ENCODE data around the gene LTA. TPM values are rescaled to one million over a fixed set of nuclear protein-coding genes. Genes with fewer than 3 reads are reported as not detected.

Gene LTA
- polyA plus RNA-seq, 6 donors from 2014 or later = 6.6 to 26.0 (median 19.4) TPM

- H3K27ac Mint-ChIP-seq = peak overlapping the region; percentile 87 to 96 (median 90)
- peak overlapping the region; percentile 75 to 100 (median 99) for H3K4me3 Mint-ChIP-seq
- no peaks in the 10 kb centered on the region for H3K9me3 Mint-ChIP-seq
- ATAC-seq (ENCODE audit: low read depth in 2 of 2) = no peak
- DNase-seq = no peak
- peaks cover 75 to 84% (median 84%) of the 10 kb centered on the region in 3 donors for H3K4me1 Mint-ChIP-seq
- no peaks in the 10 kb centered on the region for H3K27me3 Mint-ChIP-seq
- H3K36me3 Mint-ChIP-seq = peaks cover 6 to 26% of the 10 kb centered on the region in 2 donors
Measured at GRCh38 chr6:31579119-31579505, 7.0 kb downstream of the LTA start.

- Mint-ChIP-seq H3K9me3 (no peaks in the 10 kb centered on the region), H3K27ac (peak overlapping the region; percentile 81 to 99 (median 94)), H3K27me3 (no peaks in the 10 kb centered on the region), H3K36me3 (peaks cover 6 to 26% of the 10 kb centered on the region in 2 donors), H3K4me1 (peaks cover 72 to 84% (median 77%) of the 10 kb centered on the region in 3 donors), H3K4me3 (peak overlapping the region; percentile 94 to 100 (median 99))
- ATAC-seq (ENCODE audit: low read depth in 2 of 2) (no peak), DNase-seq (no peak)
Measured at GRCh38 chr6:31579546-31580437, 7.7 kb downstream of the LTA start.

DNA sequence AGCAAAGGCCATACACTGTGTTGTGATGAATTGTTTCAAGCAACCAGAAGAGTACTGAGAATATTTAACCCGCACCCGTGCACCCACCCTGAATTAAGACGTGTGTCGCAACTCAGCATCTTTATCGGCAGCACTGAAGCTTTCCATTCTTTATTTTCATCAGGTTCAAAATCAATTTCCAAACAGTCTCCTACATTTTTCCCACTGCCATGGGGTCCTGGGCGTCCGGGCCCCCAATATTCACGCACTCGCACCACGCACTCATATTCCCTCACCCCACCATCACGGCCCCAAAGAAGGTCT, 8.3 kb downstream of the LTA start:
- Mint-ChIP-seq H3K4me3 (peak overlapping the region; percentile 94 to 100 (median 99)), H3K27ac (peak overlapping the region; percentile 71 to 99 (median 94)), H3K4me1 (peaks cover 71 to 84% (median 74%) of the 10 kb centered on the region in 3 donors), H3K36me3 (peaks cover 6 to 26% of the 10 kb centered on the region in 2 donors), H3K9me3 (no peaks in the 10 kb centered on the region), H3K27me3 (no peaks in the 10 kb centered on the region)
- ATAC-seq (ENCODE audit: low read depth in 2 of 2) = no peak
- DNase-seq = no peak

- Mint-ChIP-seq H3K27me3 (no peaks in the 10 kb centered on the region), H3K4me3 (peak overlapping the region; percentile 94 to 100 (median 99)), H3K4me1 (peaks cover 71 to 84% (median 74%) of the 10 kb centered on the region in 3 donors), H3K27ac (peak overlapping the region; percentile 96 to 99 (median 98)), H3K36me3 (peaks cover 6 to 26% of the 10 kb centered on the region in 2 donors), H3K9me3 (no peaks in the 10 kb centered on the region)
- ATAC-seq (ENCODE audit: low read depth in 2 of 2) (peak; percentile 75), DNase-seq (peak; percentile 86)
Measured at GRCh38 chr6:31580807-31581433, 8.8 kb downstream of the LTA start.

- H3K4me3 Mint-ChIP-seq = peak overlapping the region; percentile 94 to 100 (median 99)
- no peaks in the 10 kb centered on the region for H3K27me3 Mint-ChIP-seq
- H3K27ac Mint-ChIP-seq = peak overlapping the region; percentile 96 to 99 (median 98)
- H3K9me3 Mint-ChIP-seq = no peaks in the 10 kb centered on the region
- H3K36me3 Mint-ChIP-seq = peaks cover 6 to 26% of the 10 kb centered on the region in 2 donors
- ATAC-seq (ENCODE audit: low read depth in 2 of 2) (no peak), DNase-seq (no peak)
- peaks cover 71 to 84% (median 74%) of the 10 kb centered on the region in 3 donors for H3K4me1 Mint-ChIP-seq
Measured at GRCh38 chr6:31581434-31582229, 9.5 kb downstream of the LTA start.

DNA sequence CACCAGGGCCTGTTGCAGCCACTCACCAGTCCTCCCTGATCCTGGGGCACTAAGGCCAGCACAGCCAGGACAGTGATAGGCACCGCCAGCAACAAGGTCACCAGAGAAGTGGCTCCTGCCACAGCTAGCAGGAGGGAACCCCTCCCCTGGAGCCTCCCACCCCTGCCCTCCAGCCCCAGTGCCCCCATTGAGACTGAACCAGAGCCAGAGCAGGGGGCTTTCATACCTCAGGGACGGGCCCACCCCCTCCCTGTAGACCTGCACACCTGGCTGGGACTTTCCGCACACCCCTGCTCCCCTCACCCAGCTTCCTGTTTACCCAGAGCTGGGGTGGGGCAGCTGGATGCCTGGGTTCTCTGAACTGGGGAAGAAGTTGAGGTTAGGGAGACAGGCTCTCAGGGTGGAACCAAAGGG, 10.1 kb downstream of the LTA start, which contains the start of gene LTB:
Gene LTB, minus strand, starts transcription at position 195 of the 414 bp plus-strand sequence. Its CDS starts 7 bp downstream, at position 188.
- Mint-ChIP-seq H3K4me3 (peak within 1 kb of the TSS; percentile 94 to 100 (median 99)), H3K4me1 (peaks cover 71 to 84% (median 74%) of the 10 kb centered on the region in 3 donors), H3K27me3 (no peaks in the 10 kb centered on the region), H3K9me3 (no peaks in the 10 kb centered on the region), H3K36me3 (peaks cover 6 to 26% of the 10 kb centered on the region in 2 donors), H3K27ac (peak within 1 kb of the TSS; percentile 96 to 99 (median 98))
- DNase-seq (peak; percentile 79), ATAC-seq (ENCODE audit: low read depth in 2 of 2) (peak; percentile 60)

- peaks cover 11 to 25% of the 10 kb centered on the region in 2 donors for H3K36me3 Mint-ChIP-seq
- H3K4me3 Mint-ChIP-seq = peak overlapping the region; percentile 68 to 100 (median 90)
- H3K27ac Mint-ChIP-seq = peak overlapping the region; percentile 94 to 99 (median 97)
- ATAC-seq (ENCODE audit: low read depth in 2 of 2) (no peak), DNase-seq (peak; percentile 16)
- no peaks in the 10 kb centered on the region for H3K9me3 Mint-ChIP-seq
- H3K27me3 Mint-ChIP-seq = no peaks in the 10 kb centered on the region
- H3K4me1 Mint-ChIP-seq = peaks cover 67 to 84% (median 71%) of the 10 kb centered on the region in 3 donors
Measured at GRCh38 chr6:31585491-31585890, 13.4 kb downstream of the LTA start.

DNA sequence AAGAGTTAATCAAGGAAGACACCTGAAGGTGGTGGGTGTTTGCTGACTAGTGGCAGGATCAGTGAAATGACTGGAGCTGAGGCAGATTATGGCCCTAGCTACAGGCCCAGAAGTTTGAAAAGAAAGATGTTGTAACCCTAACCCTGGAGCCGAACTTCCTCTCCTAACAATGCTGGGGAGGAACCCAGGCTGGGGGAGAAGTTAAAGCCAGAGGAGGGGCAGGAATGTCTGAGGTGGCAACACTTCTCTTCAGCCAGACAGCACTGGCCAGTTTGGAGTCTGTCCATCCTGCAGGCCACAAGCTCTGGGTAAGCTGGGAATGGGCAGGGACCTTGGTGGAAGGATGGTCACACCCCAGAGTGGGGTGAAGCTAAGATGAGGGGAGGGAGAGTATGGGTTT, 13.9 kb downstream of the LTA start, which contains the start of gene LST1:
Gene LST1, plus strand, starts transcription at position 270 of the 400 bp plus-strand sequence. CDS start 1,023 bp downstream, outside the sequence.
- ATAC-seq (ENCODE audit: low read depth in 2 of 2) = no peak
- no peaks in the 10 kb centered on the region for H3K9me3 Mint-ChIP-seq
- peak within 1 kb of the TSS; percentile 68 to 100 (median 91) for H3K4me3 Mint-ChIP-seq
- H3K27me3 Mint-ChIP-seq = no peaks in the 10 kb centered on the region
- peak within 1 kb of the TSS; percentile 94 to 99 (median 97) for H3K27ac Mint-ChIP-seq
- DNase-seq = no peak
- H3K4me1 Mint-ChIP-seq = peaks cover 65 to 89% (median 71%) of the 10 kb centered on the region in 3 donors
- H3K36me3 Mint-ChIP-seq = peaks cover 10 to 20% of the 10 kb centered on the region in 2 donors

- DNase-seq (peak; percentile 82), ATAC-seq (ENCODE audit: low read depth in 2 of 2) (peak; percentile 80 to 81)
- Mint-ChIP-seq H3K27ac (peak overlapping the region; percentile 91 to 99 (median 97)), H3K4me3 (peak overlapping the region; percentile 68 to 100 (median 91)), H3K36me3 (peaks cover 5 to 13% of the 10 kb centered on the region in 2 donors), H3K9me3 (no peaks in the 10 kb centered on the region), H3K27me3 (no peaks in the 10 kb centered on the region), H3K4me1 (peaks cover 62 to 96% (median 63%) of the 10 kb centered on the region in 3 donors)
Measured at GRCh38 chr6:31586599-31587281, 14.7 kb downstream of the LTA start.

DNA sequence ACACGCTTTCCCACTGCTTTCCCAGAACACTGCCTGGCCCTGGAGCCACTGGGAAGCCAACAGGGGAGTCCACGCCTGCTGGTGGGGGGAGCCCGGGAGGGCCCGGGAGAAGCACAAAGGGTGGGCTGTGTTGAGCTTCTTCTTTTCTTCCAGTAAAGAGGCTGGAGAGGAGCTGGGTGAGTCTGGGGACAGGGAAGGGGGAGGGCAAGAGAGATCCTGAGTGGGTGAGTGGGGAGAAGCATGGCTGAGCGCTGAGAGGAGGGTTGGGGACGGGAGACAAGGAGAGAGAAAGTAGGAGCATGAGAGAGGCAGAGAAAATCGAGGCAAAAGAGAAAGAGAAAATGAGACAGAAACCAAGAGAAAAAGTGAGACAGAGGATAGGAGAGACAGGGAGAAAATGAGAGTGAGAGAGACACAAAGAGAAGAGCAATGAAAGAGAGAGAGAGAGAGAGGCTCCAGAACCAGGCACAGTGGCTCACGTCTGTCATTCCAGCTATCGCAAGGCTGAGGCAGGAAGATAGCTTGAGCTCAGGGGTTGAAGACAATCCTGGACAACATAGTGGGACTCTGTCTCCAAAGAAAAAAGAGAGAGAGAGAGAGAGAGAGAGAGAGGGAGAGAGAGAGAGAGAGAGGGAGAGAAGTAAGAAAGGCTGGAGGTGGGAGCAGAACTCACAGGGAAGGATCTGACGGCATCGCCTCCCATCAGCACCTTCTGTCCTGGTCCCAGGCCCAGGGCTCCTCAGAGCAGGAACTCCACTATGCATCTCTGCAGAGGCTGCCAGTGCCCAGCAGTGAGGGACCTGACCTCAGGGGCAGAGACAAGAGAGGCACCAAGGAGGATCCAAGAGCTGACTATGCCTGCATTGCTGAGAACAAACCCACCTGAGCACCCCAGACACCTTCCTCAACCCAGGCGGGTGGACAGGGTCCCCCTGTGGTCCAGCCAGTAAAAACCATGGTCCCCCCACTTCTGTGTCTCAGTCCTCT, 16.0 kb downstream of the LTA start:
- ATAC-seq (ENCODE audit: low read depth in 2 of 2) (no peak), DNase-seq (peak; percentile 33)
- H3K27me3 Mint-ChIP-seq = no peaks in the 10 kb centered on the region
- H3K4me3 Mint-ChIP-seq = peak overlapping the region; percentile 68 to 99 (median 90)
- H3K4me1 Mint-ChIP-seq = peaks cover 62 to 98% (median 66%) of the 10 kb centered on the region in 3 donors
- H3K36me3 Mint-ChIP-seq = peaks cover 5 to 8% of the 10 kb centered on the region in 2 donors
- H3K9me3 Mint-ChIP-seq = no peaks in the 10 kb centered on the region
- H3K27ac Mint-ChIP-seq = peak overlapping the region; percentile 72 to 97 (median 95)

DNA sequence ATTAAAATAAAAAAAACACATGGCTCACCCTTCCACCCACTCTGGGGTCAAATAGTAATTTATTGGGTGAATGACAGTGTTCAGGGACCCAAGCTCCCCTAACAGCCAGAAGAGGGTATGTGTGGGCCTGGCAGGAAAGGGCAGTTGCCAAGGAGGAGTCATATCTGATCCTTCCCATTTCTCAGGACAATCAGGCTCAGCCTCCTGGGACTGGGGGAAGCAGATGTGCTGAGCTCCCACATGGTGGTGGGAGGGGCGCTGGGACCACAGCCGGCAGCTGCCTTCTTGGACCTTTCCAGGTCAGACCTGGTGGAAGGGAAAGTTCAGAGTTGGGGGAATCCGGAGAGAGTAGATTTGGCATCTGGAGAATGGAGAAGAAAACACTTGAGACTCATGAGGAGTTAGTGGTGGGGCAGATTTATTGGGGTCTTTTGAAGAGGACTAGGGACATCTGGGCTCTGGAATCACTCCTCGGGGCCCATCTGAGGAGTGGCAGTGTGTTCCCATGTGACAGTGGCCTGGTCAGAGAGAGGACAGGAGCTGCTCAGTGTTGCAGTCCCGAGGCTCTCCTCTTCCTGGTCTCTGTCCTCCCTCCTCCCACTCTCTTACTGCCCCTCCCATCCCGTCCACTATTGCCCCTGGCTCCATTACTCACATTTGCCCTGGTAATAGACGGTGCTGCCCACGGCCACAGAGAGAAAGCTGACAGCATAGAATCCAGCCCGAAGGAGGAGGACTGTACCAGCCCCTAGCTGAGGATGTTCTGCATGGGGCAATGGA, 17.0 kb downstream of the LTA start:
- DNase-seq = no peak
- H3K4me3 Mint-ChIP-seq = peak overlapping the region in 7 of 8 donors; percentile 7 to 81 (median 68)
- H3K27ac Mint-ChIP-seq = peak overlapping the region in 4 of 6 donors; percentile 57 to 96 (median 85)
- H3K4me1 Mint-ChIP-seq = peaks cover 63 to 98% (median 73%) of the 10 kb centered on the region in 3 donors
- no peak for ATAC-seq (ENCODE audit: low read depth in 2 of 2)
- no peaks in the 10 kb centered on the region for H3K27me3 Mint-ChIP-seq
- no peaks in the 10 kb centered on the region for H3K9me3 Mint-ChIP-seq
- H3K36me3 Mint-ChIP-seq = peaks cover 5 to 8% of the 10 kb centered on the region in 2 donors

All from naive B cell (primary cell).